ENCODE measurements around the gene ABHD16A. TPM values are rescaled to one million over a fixed set of nuclear protein-coding genes. Genes with fewer than 3 reads are reported as not detected.

Gene ABHD16A
- total RNA-seq, 4 donors from 2014 or later = 44.1 to 92.6 (median 63.1) TPM

DNA sequence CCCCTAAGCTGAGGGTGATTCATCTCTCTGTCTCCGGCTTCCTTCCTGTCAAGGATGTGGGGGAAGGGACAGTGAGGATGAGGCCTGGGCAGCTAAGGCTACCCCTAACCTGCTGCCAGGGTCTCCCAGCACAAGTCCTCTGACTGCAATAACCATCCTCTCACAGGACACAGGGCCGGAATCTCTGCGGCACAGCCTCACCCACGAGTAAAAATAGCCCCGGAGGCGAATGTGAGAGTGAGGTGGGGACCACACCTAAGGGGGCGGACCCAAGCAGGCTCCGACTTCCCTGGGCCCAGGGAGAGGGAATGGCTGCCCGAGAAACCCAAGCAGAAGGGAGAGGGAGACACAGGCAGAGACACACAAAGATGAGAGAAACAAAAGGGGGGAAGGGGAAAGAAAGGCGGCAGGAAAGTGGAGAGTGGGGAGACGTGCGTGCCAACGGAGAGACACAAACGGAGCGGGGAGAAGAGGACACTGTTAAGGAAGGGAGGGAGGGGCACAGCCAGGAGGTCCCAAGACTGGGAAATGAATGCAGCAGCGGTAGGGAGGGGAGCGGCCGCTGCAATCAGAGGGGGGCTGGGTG is 31.8 kb upstream of the ABHD16A start:
- H3K4me1 ChIP-seq = peaks cover 11 to 65% (median 33%) of the 10 kb centered on the region in 4 donors
- TF ChIP-seq, protein P1, sequence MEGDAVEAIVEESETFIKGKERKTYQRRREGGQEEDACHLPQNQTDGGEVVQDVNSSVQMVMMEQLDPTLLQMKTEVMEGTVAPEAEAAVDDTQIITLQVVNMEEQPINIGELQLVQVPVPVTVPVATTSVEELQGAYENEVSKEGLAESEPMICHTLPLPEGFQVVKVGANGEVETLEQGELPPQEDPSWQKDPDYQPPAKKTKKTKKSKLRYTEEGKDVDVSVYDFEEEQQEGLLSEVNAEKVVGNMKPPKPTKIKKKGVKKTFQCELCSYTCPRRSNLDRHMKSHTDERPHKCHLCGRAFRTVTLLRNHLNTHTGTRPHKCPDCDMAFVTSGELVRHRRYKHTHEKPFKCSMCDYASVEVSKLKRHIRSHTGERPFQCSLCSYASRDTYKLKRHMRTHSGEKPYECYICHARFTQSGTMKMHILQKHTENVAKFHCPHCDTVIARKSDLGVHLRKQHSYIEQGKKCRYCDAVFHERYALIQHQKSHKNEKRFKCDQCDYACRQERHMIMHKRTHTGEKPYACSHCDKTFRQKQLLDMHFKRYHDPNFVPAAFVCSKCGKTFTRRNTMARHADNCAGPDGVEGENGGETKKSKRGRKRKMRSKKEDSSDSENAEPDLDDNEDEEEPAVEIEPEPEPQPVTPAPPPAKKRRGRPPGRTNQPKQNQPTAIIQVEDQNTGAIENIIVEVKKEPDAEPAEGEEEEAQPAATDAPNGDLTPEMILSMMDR (IDR thresholded peaks at IDR 0.05) = no peak
- peak in 1 of 2 donors; percentile 69 for TF ChIP-seq POLR2A (IDR thresholded peaks at IDR 0.05)
- peaks cover 0 to 40% (median 0%) of the 10 kb centered on the region in 3 donors for H3K36me3 ChIP-seq
- H3K4me3 ChIP-seq = peak overlapping the region; percentile 49 to 81 (median 63)
- DNase-seq = peak; percentile 73 to 84 (median 81)
- no peaks in the 10 kb centered on the region for H3K9me3 ChIP-seq
- H3K27me3 ChIP-seq = no peaks in the 10 kb centered on the region
- H3K27ac ChIP-seq = peak overlapping the region; percentile 84 to 96 (median 94)

DNA sequence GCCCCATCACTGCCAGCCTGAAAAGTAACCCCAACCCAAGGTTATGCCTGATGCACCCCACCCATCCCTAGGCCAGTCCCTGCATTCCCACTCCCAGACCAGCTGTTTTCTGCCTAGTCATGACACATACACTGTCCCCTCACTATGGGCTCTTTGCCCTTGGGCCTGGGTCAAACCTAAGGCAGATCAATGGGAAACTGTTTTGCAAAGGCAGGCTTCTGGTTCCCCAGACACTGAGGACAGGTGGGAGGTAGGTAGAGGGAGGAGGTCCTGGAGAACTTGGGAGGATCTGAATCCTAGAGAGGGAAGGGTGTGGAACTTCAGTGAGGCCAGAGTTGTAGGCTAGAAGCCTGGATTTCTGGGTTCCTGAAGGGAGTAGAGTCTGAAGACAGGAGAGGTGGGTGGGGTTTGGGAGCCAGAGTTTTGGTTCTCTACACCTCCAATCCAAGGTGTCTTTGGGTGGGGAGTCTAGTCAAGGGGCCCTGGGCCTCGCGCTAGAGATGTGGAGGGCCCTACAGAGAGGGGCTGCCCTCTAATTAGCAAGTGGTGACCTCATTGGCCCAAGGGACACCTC is 31.2 kb upstream of the ABHD16A start:
- TF ChIP-seq, protein P1 (IDR thresholded peaks at IDR 0.05) = no peak
- no peak for TF ChIP-seq POLR2A (IDR thresholded peaks at IDR 0.05)
- peak overlapping the region; percentile 84 to 96 (median 94) for H3K27ac ChIP-seq
- H3K9me3 ChIP-seq = no peaks in the 10 kb centered on the region
- DNase-seq = no peak
- peak overlapping the region; percentile 49 to 81 (median 63) for H3K4me3 ChIP-seq
- no peaks in the 10 kb centered on the region for H3K27me3 ChIP-seq
- H3K4me1 ChIP-seq = peaks cover 11 to 64% (median 31%) of the 10 kb centered on the region in 4 donors
- H3K36me3 ChIP-seq = peaks cover 0 to 40% (median 0%) of the 10 kb centered on the region in 3 donors

- Histone ChIP-seq H3K9me3 (no peaks in the 10 kb centered on the region), H3K4me1 (peaks cover 11 to 63% (median 30%) of the 10 kb centered on the region in 4 donors), H3K4me3 (peak overlapping the region in 1 of 4 donors; percentile 81), H3K36me3 (peaks cover 0 to 40% (median 0%) of the 10 kb centered on the region in 3 donors), H3K27me3 (no peaks in the 10 kb centered on the region), H3K27ac (peak overlapping the region; percentile 84 to 96 (median 94))
- no peak for TF ChIP-seq POLR2A (IDR thresholded peaks at IDR 0.05)
- TF ChIP-seq, protein P1 (IDR thresholded peaks at IDR 0.05) = no peak
- no peak for DNase-seq
Measured at GRCh38 chr6:31733734-31734133, 30.6 kb upstream of the ABHD16A start.

DNA sequence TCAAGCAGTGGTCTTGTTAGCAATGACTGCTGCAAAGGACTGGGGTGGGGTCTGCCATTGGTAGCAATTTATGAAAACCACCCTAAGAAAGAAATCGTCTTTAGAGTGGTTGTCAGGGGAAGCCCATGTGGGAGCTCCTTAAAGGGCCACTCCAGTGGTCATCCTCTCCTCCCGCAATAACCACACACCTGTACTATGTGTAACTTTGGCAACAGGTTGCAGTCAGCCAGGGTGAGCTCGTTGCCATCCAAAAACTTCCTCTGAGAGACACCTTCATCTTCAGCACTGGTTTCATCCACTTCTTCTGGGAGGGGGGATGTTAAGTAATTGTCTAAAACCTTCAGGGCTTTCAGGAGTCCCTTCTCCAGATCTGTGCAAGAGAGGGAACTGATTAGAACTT is 28.9 kb upstream of the ABHD16A start:
- Histone ChIP-seq H3K27me3 (no peaks in the 10 kb centered on the region), H3K9me3 (no peaks in the 10 kb centered on the region), H3K4me3 (no peak overlapping the region), H3K27ac (no peak overlapping the region), H3K4me1 (peaks cover 7 to 63% (median 24%) of the 10 kb centered on the region in 4 donors), H3K36me3 (peaks cover 0 to 45% (median 0%) of the 10 kb centered on the region in 3 donors)
- TF ChIP-seq, protein P1 (IDR thresholded peaks at IDR 0.05) = no peak
- no peak for TF ChIP-seq POLR2A (IDR thresholded peaks at IDR 0.05)
- DNase-seq = no peak

DNA sequence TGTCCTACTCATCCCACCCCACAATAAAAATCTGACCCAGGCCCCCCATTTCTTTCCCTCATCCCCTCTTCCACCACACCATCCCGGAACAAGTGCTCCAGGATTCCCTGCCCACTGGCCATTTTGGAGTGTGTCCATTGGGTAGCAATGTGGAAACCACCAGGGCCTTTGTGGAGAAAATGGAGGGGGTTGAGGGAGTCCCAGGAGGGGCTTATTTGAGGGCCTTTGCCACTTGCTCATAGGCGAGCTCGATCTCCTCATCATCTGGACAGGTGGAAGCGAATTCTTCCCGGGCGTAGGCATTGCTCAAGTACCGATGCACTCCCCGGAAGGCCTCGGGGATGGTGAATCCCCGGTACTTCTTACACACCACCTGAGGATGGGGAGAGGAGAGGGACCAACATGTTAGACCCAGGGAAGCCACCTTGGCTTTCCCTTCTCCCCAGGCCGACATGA is 27.5 kb upstream of the ABHD16A start:
- TF ChIP-seq, protein P1 (IDR thresholded peaks at IDR 0.05) = no peak
- TF ChIP-seq POLR2A (IDR thresholded peaks at IDR 0.05) = no peak
- Histone ChIP-seq H3K4me3 (peak overlapping the region in 2 of 4 donors; percentile 68 to 86), H3K9me3 (no peaks in the 10 kb centered on the region), H3K36me3 (peaks cover 0 to 54% (median 0%) of the 10 kb centered on the region in 3 donors), H3K27ac (peak overlapping the region in 3 of 4 donors; percentile 93 to 96 (median 95)), H3K27me3 (no peaks in the 10 kb centered on the region), H3K4me1 (peaks cover 3 to 61% (median 19%) of the 10 kb centered on the region in 4 donors)
- DNase-seq = no peak

All from Peyer's patch (tissue), 4 donors.